BLaER1 treated with 17β-estradiol and CSF1 and Interleukin-3, amounts not matched to agents 10 nM and 100 nM (cell line): ENCODE results near the gene TAPT1.
A peak's percentile ranks its signal among the peaks of the same experiment; 100 is the strongest.
"Not testable (repeated sequence)": the region's sequence is repeated elsewhere in the genome, so short reads cannot be mapped to it uniquely, and the experiment has no call there.

Source experiments
- H3K27ac ChIP-seq, 11 experiments: shearing (Covaris generic); formaldehyde crosslinking; 2 replicates each; pipeline ENCODE4 v1.8.1; 2022
- H3K27me3 ChIP-seq, 11 experiments: shearing (Covaris generic); formaldehyde crosslinking; 2 replicates each; pipeline ENCODE4 v1.8.1; 2022
- H3K36me3 ChIP-seq, 11 experiments: shearing (Covaris generic); formaldehyde crosslinking; 2 replicates each; pipeline ENCODE4 v1.8.1; 2022
- H3K4me1 ChIP-seq, 10 experiments: shearing (Covaris generic); formaldehyde crosslinking; 2 replicates each; pipeline ENCODE4 v1.8.1; 2022
- H3K4me2 ChIP-seq, 11 experiments: shearing (Covaris generic); formaldehyde crosslinking; 2 replicates each; pipeline ENCODE4 v1.8.1; 2022
- H3K4me3 ChIP-seq, 10 experiments: shearing (Covaris generic); formaldehyde crosslinking; 2 replicates each; pipeline ENCODE4 v1.8.1; 2022
- H3K9ac ChIP-seq, 11 experiments: shearing (Covaris generic); formaldehyde crosslinking; 2 replicates each; pipeline ENCODE4 v1.8.1; 2022
- H3K9me3 ChIP-seq, 11 experiments: shearing (Covaris generic); formaldehyde crosslinking; replicated peaks in 1 of 11; 2 replicates each; pipeline ENCODE4 v1.8.1; 2022
- H4K20me1 ChIP-seq, 11 experiments: shearing (Covaris generic); formaldehyde crosslinking; 2 replicates each; pipeline ENCODE4 v1.8.1; 2022
- Cebpa-rat ChIP-seq, 11 experiments: shearing (Covaris generic); IDR thresholded peaks; 2 replicates each; pipeline ENCODE4 v1.8.1; 2022

TAPT1 gene

GRCh38 chr4:16199093-16199492 lies 27.2 kb downstream of the TAPT1 start:
- Histone ChIP-seq H4K20me1 (peaks cover 0 to 19% (median 0%) of the 10 kb centered on the region in 11 experiments; a peak in 4 of 22 replicates), H3K27ac (no peak overlapping the region), H3K9me3 (no peaks in the 10 kb centered on the region), H3K9ac (no peak overlapping the region), H3K27me3 (no peaks in the 10 kb centered on the region), H3K36me3 (peaks cover 0 to 14% (median 6%) of the 10 kb centered on the region in 11 experiments; a peak in 4 of 22 replicates), H3K4me2 (no peak overlapping the region), H3K4me3 (no peak overlapping the region), H3K4me1 (peaks cover 12 to 24% (median 16%) of the 10 kb centered on the region in 10 experiments; a peak in 19 of 20 replicates)
- TF ChIP-seq Cebpa-rat (IDR thresholded peaks at IDR 0.05) = no peak

GRCh38 chr4:16197876-16198665 lies 28.2 kb downstream of the TAPT1 start:
- Histone ChIP-seq H3K4me1 (peaks cover 9 to 14% (median 12%) of the 10 kb centered on the region in 10 experiments; a peak in 19 of 20 replicates), H3K27me3 (no peaks in the 10 kb centered on the region), H4K20me1 (peaks cover 0 to 21% (median 0%) of the 10 kb centered on the region in 11 experiments; a peak in 4 of 22 replicates), H3K27ac (no peak overlapping the region), H3K9ac (no peak overlapping the region), H3K4me3 (no peak overlapping the region), H3K9me3 (no peaks in the 10 kb centered on the region), H3K4me2 (no peak overlapping the region), H3K36me3 (peaks cover 0 to 14% (median 7%) of the 10 kb centered on the region in 11 experiments; a peak in 5 of 22 replicates)
- no peak for TF ChIP-seq Cebpa-rat (IDR thresholded peaks at IDR 0.05)

GRCh38 chr4:16196482-16197393 lies 29.5 kb downstream of the TAPT1 start:
- H3K9me3 ChIP-seq = no peaks in the 10 kb centered on the region
- H3K4me2 ChIP-seq = peak overlapping the region; percentile 43 to 62 (median 55)
- peak overlapping the region in 1 of 10 experiments; percentile 18; a peak in 1 of 20 replicates for H3K4me3 ChIP-seq
- H3K27ac ChIP-seq = peak overlapping the region in 5 of 11 experiments; percentile 8 to 38 (median 26); a peak in 5 of 22 replicates
- peaks cover 0 to 18% (median 0%) of the 10 kb centered on the region in 11 experiments; a peak in 4 of 22 replicates for H4K20me1 ChIP-seq
- no peak for TF ChIP-seq Cebpa-rat (IDR thresholded peaks at IDR 0.05)
- peaks cover 0 to 11% (median 5%) of the 10 kb centered on the region in 11 experiments; a peak in 6 of 22 replicates for H3K36me3 ChIP-seq
- peak overlapping the region in 2 of 11 experiments; percentile 19 to 35; a peak in 2 of 22 replicates for H3K9ac ChIP-seq
- H3K27me3 ChIP-seq = no peaks in the 10 kb centered on the region
- peaks cover 9 to 12% (median 12%) of the 10 kb centered on the region in 10 experiments; a peak in 19 of 20 replicates for H3K4me1 ChIP-seq

GRCh38 chr4:16195209-16195608 lies 31.1 kb downstream of the TAPT1 start:
- H3K36me3 ChIP-seq = peaks cover 9 to 20% (median 14%) of the 10 kb centered on the region in 11 experiments

GRCh38 chr4:16194798-16195197 lies 31.5 kb downstream of the TAPT1 start:
- not testable (repeated sequence) for H3K9ac ChIP-seq
- H3K4me1 ChIP-seq = peaks cover 9 to 12% (median 12%) of the 10 kb centered on the region in 10 experiments; a peak in 19 of 20 replicates
- H3K36me3 ChIP-seq = peaks cover 12 to 24% (median 18%) of the 10 kb centered on the region in 11 experiments

More at GRCh38 chr4:16195209-16195608, 31.1 kb downstream of the TAPT1 start:
- Histone ChIP-seq H3K9me3 (no peaks in the 10 kb centered on the region), H4K20me1 (peaks cover 0 to 15% (median 0%) of the 10 kb centered on the region in 11 experiments; a peak in 4 of 22 replicates), H3K27ac (no peak overlapping the region), H3K9ac (no peak overlapping the region), H3K4me2 (no peak overlapping the region), H3K27me3 (no peaks in the 10 kb centered on the region), H3K4me1 (peaks cover 9 to 12% (median 12%) of the 10 kb centered on the region in 10 experiments; a peak in 19 of 20 replicates), H3K4me3 (no peak overlapping the region)
- TF ChIP-seq Cebpa-rat (IDR thresholded peaks at IDR 0.05) = no peak

GRCh38 chr4:16194214-16194613 lies 32.1 kb downstream of the TAPT1 start:
- Histone ChIP-seq H3K9ac (no peak overlapping the region), H4K20me1 (peaks cover 0 to 15% (median 0%) of the 10 kb centered on the region in 11 experiments; a peak in 2 of 22 replicates), H3K27ac (no peak overlapping the region), H3K4me3 (no peak overlapping the region), H3K27me3 (no peaks in the 10 kb centered on the region), H3K4me1 (peaks cover 9 to 12% (median 12%) of the 10 kb centered on the region in 10 experiments; a peak in 19 of 20 replicates), H3K4me2 (no peak overlapping the region), H3K36me3 (peaks cover 16 to 30% (median 23%) of the 10 kb centered on the region in 11 experiments), H3K9me3 (no peaks in the 10 kb centered on the region)
- TF ChIP-seq Cebpa-rat (IDR thresholded peaks at IDR 0.05) = no peak

More at GRCh38 chr4:16194798-16195197, 31.5 kb downstream of the TAPT1 start:
- not testable (repeated sequence) for H3K4me3 ChIP-seq, H3K9me3 ChIP-seq, H3K27me3 ChIP-seq, H3K4me2 ChIP-seq, H3K27ac ChIP-seq
- H4K20me1 ChIP-seq = peaks cover 0 to 15% (median 0%) of the 10 kb centered on the region in 11 experiments; a peak in 4 of 22 replicates

GRCh38 chr4:16192631-16193518 lies 33.4 kb downstream of the TAPT1 start:
- peaks cover 0 to 13% (median 0%) of the 10 kb centered on the region in 11 experiments; a peak in 2 of 22 replicates for H4K20me1 ChIP-seq
- no peak overlapping the region for H3K27ac ChIP-seq
- no peaks in the 10 kb centered on the region for H3K9me3 ChIP-seq
- no peak overlapping the region for H3K4me2 ChIP-seq
- no peak overlapping the region for H3K9ac ChIP-seq
- H3K27me3 ChIP-seq = no peaks in the 10 kb centered on the region
- H3K36me3 ChIP-seq = peaks cover 16 to 40% (median 29%) of the 10 kb centered on the region in 11 experiments
- H3K4me3 ChIP-seq = no peak overlapping the region
- no peak for TF ChIP-seq Cebpa-rat (IDR thresholded peaks at IDR 0.05)
- peaks cover 9 to 12% (median 12%) of the 10 kb centered on the region in 10 experiments; a peak in 19 of 20 replicates for H3K4me1 ChIP-seq

- H3K4me3 ChIP-seq = no peak overlapping the region
- peaks cover 16 to 45% (median 31%) of the 10 kb centered on the region in 11 experiments for H3K36me3 ChIP-seq
- H3K4me1 ChIP-seq = peaks cover 8 to 10% (median 9%) of the 10 kb centered on the region in 10 experiments; a peak in 19 of 20 replicates
- H3K9ac ChIP-seq = no peak overlapping the region
- H3K4me2 ChIP-seq = no peak overlapping the region
- H3K27ac ChIP-seq = no peak overlapping the region
- H3K9me3 ChIP-seq = no peaks in the 10 kb centered on the region
- H4K20me1 ChIP-seq = peaks cover 0 to 8% (median 0%) of the 10 kb centered on the region in 11 experiments; a peak in 2 of 22 replicates
- H3K27me3 ChIP-seq = no peaks in the 10 kb centered on the region
- TF ChIP-seq Cebpa-rat (IDR thresholded peaks at IDR 0.05) = no peak
Observed at GRCh38 chr4:16192057-16192456, 34.2 kb downstream of the TAPT1 start.
